Kidney (tissue), 14 donors: ENCODE data around the gene FBXL16. TPM values are rescaled to one million over a fixed set of nuclear protein-coding genes. Genes with fewer than 3 reads are reported as not detected.

Source experiments
- DNase-seq, 5 donors: peaks; one replicate each; pipeline ENCODE4 v3.0.0-alpha.2; 2013 to 2020
- FAIRE-seq: peaks from 2 replicates; lab custom pipeline; 2012; peaks lifted over from hg19 to GRCh38; lab: Jason Lieb, UNC
- H3K27ac ChIP-seq, 2 donors: one replicate each; pipeline ENCODE4 v1.7.0; 2013; ENCODE audit warnings: low read depth in 2 of 2, low read length in 2 of 2, inconsistent platforms in 1 of 2
- H3K27me3 ChIP-seq: one replicate; pipeline ENCODE4 v1.7.1; 2013; ENCODE audit warnings: low read length, inconsistent platforms; ENCODE audit not compliant: control insufficient read depth, insufficient read depth
- H3K36me3 ChIP-seq, 3 donors: one replicate each; pipeline versions ENCODE4 v1.7.0 to v1.7.1; 2013; ENCODE audit warnings: low read length in 3 of 3, control low read depth in 1 of 3, inconsistent platforms in 1 of 3; ENCODE audit not compliant: insufficient read depth in 3 of 3, control insufficient read depth in 2 of 3
- H3K4me1 ChIP-seq, 3 donors: one replicate each; pipeline versions ENCODE4 v1.7.0 to v1.7.1; 2013; ENCODE audit warnings: low read length in 3 of 3, inconsistent platforms in 1 of 3, low read depth in 1 of 3; ENCODE audit not compliant: control insufficient read depth in 2 of 3, insufficient read depth in 2 of 3
- H3K4me3 ChIP-seq, 3 donors: one replicate each; pipeline versions ENCODE4 v1.7.0 to v1.8.1; 2013; ENCODE audit warnings: low read length in 3 of 3, control low read depth in 1 of 3, inconsistent platforms in 1 of 3
- H3K9ac ChIP-seq, 3 donors: one replicate each; pipeline versions ENCODE4 v1.7.0 to v1.7.1; 2013; ENCODE audit warnings: low read length in 3 of 3, control low read depth in 1 of 3, inconsistent platforms in 1 of 3
- H3K9me3 ChIP-seq, 3 donors: one replicate each; pipeline versions ENCODE4 v1.7.0 to v1.7.1; 2013; ENCODE audit warnings: low read length in 3 of 3, control low read depth in 1 of 3, inconsistent platforms in 1 of 3; ENCODE audit not compliant: control insufficient read depth in 2 of 3, insufficient read depth in 1 of 3
- intact Hi-C: fragments of 100-400 bp; cut with DNase I; formaldehyde crosslinking; loops from one replicate; pipeline ENCODE4 v1.11.1; 2022
- polyA plus RNA-seq: library from polyadenylated mRNA; stranded (reverse); fragments of 350-450 nt; fragmentation: Illumina TruSeq; extraction: RNeasy Lipid Tissue Mini Kit (QIAGEN cat#74804); gene quantifications from one replicate; pipeline ENCODE4 v1.2.3, GENCODE V29; 2014; ENCODE audit warnings: low read depth, low replicate concordance; ENCODE audit not compliant: insufficient read depth
- total RNA-seq: library from RNA; stranded (reverse); fragmentation: NEBNext Ultra II Directional; extraction: Animal tissue kit (Norgen Biotek cat#: 25700); gene quantifications from one replicate; pipeline ENCODE4 v1.2.1, GENCODE V29; 2021
- TF ChIP-seq, protein P1 (sequence below): IDR thresholded peaks from 3 replicates; pipeline ENCODE4 v1.5.1; 2012; ENCODE audit warnings: mild to moderate bottlenecking, moderate library complexity, borderline replicate concordance; ENCODE audit not compliant: insufficient read depth; ENCODE audit errors: extremely low read depth
- donor health status: control.
- donor health status: control.
- donor health status: control.
- donor health status: control.
- donor health status: control.
- donor health status: DM: yes; HTN: yes; CAD: no.
- donor health status: Normal renal cell carcinoma (clear cell type).

Gene FBXL16
- total and polyA plus RNA-seq, 2 donors from 2014 or later = 12.0 to 44.9 TPM

- FAIRE-seq (no peak), DNase-seq (no peak)
- Histone ChIP-seq H3K27me3 (no peaks in the 10 kb centered on the region), H3K27ac (no peak overlapping the region), H3K36me3 (peaks cover 5 to 22% (median 8%) of the 10 kb centered on the region in 3 donors), H3K4me3 (no peak overlapping the region), H3K4me1 (peaks cover 0 to 49% (median 12%) of the 10 kb centered on the region in 3 donors), H3K9ac (no peak overlapping the region), H3K9me3 (no peaks in the 10 kb centered on the region)
- intact Hi-C loops = no loop called here
- TF ChIP-seq, protein P1, sequence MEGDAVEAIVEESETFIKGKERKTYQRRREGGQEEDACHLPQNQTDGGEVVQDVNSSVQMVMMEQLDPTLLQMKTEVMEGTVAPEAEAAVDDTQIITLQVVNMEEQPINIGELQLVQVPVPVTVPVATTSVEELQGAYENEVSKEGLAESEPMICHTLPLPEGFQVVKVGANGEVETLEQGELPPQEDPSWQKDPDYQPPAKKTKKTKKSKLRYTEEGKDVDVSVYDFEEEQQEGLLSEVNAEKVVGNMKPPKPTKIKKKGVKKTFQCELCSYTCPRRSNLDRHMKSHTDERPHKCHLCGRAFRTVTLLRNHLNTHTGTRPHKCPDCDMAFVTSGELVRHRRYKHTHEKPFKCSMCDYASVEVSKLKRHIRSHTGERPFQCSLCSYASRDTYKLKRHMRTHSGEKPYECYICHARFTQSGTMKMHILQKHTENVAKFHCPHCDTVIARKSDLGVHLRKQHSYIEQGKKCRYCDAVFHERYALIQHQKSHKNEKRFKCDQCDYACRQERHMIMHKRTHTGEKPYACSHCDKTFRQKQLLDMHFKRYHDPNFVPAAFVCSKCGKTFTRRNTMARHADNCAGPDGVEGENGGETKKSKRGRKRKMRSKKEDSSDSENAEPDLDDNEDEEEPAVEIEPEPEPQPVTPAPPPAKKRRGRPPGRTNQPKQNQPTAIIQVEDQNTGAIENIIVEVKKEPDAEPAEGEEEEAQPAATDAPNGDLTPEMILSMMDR = no peak
These were observed 20.5 kb downstream of the FBXL16 start for GRCh38 chr16:684961-685696.

GRCh38 chr16:684071-684794 lies 21.4 kb downstream of the FBXL16 start, which contains the start of gene JMJD8:
JMJD8 (minus strand) TSS chr16:684334; CDS start chr16:684319, 15 bp downstream.
- TF ChIP-seq, protein P1 = no peak
- DNase-seq (peak; percentile 97 to 99 (median 98)), FAIRE-seq (no peak)
- Histone ChIP-seq H3K4me1 (peaks cover 0 to 45% (median 12%) of the 10 kb centered on the region in 3 donors), H3K27me3 (no peaks in the 10 kb centered on the region), H3K9ac (peak within 1 kb of the TSS in 1 of 3 donors; percentile 61), H3K9me3 (no peaks in the 10 kb centered on the region), H3K36me3 (peaks cover 5 to 22% (median 8%) of the 10 kb centered on the region in 3 donors), H3K4me3 (peak within 1 kb of the TSS; percentile 24 to 73 (median 56)), H3K27ac (peak within 1 kb of the TSS; percentile 59 to 71)
- intact Hi-C loops = no loop called here

GRCh38 chr16:683396-684070 lies 22.1 kb downstream of the FBXL16 start:
- TF ChIP-seq, protein P1 = no peak
- H3K9me3 ChIP-seq = no peaks in the 10 kb centered on the region
- DNase-seq (no peak), FAIRE-seq (no peak)
- intact Hi-C loops = no loop called here
- no peak overlapping the region for H3K27ac ChIP-seq
- H3K9ac ChIP-seq = peak overlapping the region in 1 of 3 donors; percentile 61
- H3K36me3 ChIP-seq = peaks cover 5 to 22% (median 8%) of the 10 kb centered on the region in 3 donors
- peaks cover 0 to 42% (median 12%) of the 10 kb centered on the region in 3 donors for H3K4me1 ChIP-seq
- H3K4me3 ChIP-seq = peak overlapping the region; percentile 24 to 73 (median 56)
- H3K27me3 ChIP-seq = no peaks in the 10 kb centered on the region
